AG20443 (cell line): ENCODE data around the gene GPRIN1.

Source experiments
- DNase-seq: peaks from one replicate; pipeline ENCODE4 v3.0.0; 2012; ENCODE audit warnings: low spot score, mixed read lengths

Gene GPRIN1

GRCh38 chr5:176643491-176644219 lies 33.7 kb upstream of the GPRIN1 start:
- no peak for DNase-seq

- DNase-seq: no peak
These were observed 32.9 kb upstream of the GPRIN1 start for GRCh38 chr5:176642675-176643490.

GRCh38 chr5:176640616-176641015 lies 30.7 kb upstream of the GPRIN1 start:
- no peak for DNase-seq

- DNase-seq: peak; percentile 38
These were observed 30.0 kb upstream of the GPRIN1 start for GRCh38 chr5:176639981-176640380.

GRCh38 chr5:176639208-176639607 lies 29.3 kb upstream of the GPRIN1 start:
- no peak for DNase-seq

- no peak for DNase-seq
These were observed 28.5 kb upstream of the GPRIN1 start for GRCh38 chr5:176638437-176638836.

GRCh38 chr5:176637556-176637955 lies 27.6 kb upstream of the GPRIN1 start:
- no peak for DNase-seq

- peak; percentile 40 for DNase-seq
These were observed 26.5 kb upstream of the GPRIN1 start for GRCh38 chr5:176636426-176636825.

GRCh38 chr5:176633598-176633997 lies 23.6 kb upstream of the GPRIN1 start:
- DNase-seq: no peak

- no peak for DNase-seq
These were observed 22.8 kb upstream of the GPRIN1 start for GRCh38 chr5:176632745-176633144.

GRCh38 chr5:176631383-176632200 lies 21.6 kb upstream of the GPRIN1 start:
- DNase-seq: no peak

GRCh38 chr5:176630681-176631222 lies 20.8 kb upstream of the GPRIN1 start:
- DNase-seq: no peak

GRCh38 chr5:176629853-176630680 lies 20.1 kb upstream of the GPRIN1 start, which contains the start of the genes EIF4E1B and SNCB:
Gene EIF4E1B (plus strand): TSS chr5:176630675. CDS start chr5:176642788, 12,113 bp downstream.
Gene SNCB (minus strand): TSS chr5:176630534. CDS start chr5:176629654, 880 bp downstream.
- DNase-seq: peak; percentile 79

- DNase-seq: no peak
These were observed 19.4 kb upstream of the GPRIN1 start for GRCh38 chr5:176629317-176629852.

- DNase-seq: no peak
These were observed 18.7 kb upstream of the GPRIN1 start for GRCh38 chr5:176628406-176629228.

GRCh38 chr5:176627582-176627981 lies 17.6 kb upstream of the GPRIN1 start:
- no peak for DNase-seq

- DNase-seq: no peak
These were observed 16.9 kb upstream of the GPRIN1 start for GRCh38 chr5:176626876-176627236.

GRCh38 chr5:176625966-176626875 lies 16.3 kb upstream of the GPRIN1 start:
- DNase-seq: no peak

GRCh38 chr5:176625512-176625911 lies 15.6 kb upstream of the GPRIN1 start:
- no peak for DNase-seq
